Smooth muscle cell (in vitro differentiated cells): ENCODE results near the gene OGN. TPM values are rescaled to one million over a fixed set of nuclear protein-coding genes. Genes with fewer than 3 reads are reported as not detected.

Experiments
- polyA plus RNA-seq: library from polyadenylated mRNA; unstranded; fragments of >200 nt; fragmentation: Nextera tagmentation; extraction: Ambion mirVana; gene quantifications from 2 replicates; pipeline ENCODE4 v1.2.1, GENCODE V29; 2016
- total RNA-seq: library from RNA; depleted of rRNA; stranded (reverse); fragments of >200 nt; gene quantifications from 2 replicates; pipeline ENCODE4 v1.2.3, GENCODE V29; 2014

Gene OGN
- total and polyA plus RNA-seq, 2 experiments from 2014 or later, result 27.4 to 27.8 TPM

Other genes with a start within 250 kb of the OGN start
- gene IARS1, start 110.9 kb downstream of the OGN start, total RNA-seq, result 150 and 208 TPM in 2 replicates
- gene IARS1, start 110.9 kb downstream of the OGN start, polyA plus RNA-seq, result 85.0 and 93.0 TPM in 2 replicates
- gene NOL8, start 79.2 kb downstream of the OGN start, total RNA-seq, result 13.0 and 21.3 TPM in 2 replicates
- gene NOL8, start 79.2 kb downstream of the OGN start, polyA plus RNA-seq, result 15.1 and 16.9 TPM in 2 replicates
- gene CENPP, start 78.6 kb downstream of the OGN start, total RNA-seq, result 4.2 and 10.8 TPM in 2 replicates
- 12.1 and 17.5 TPM in 2 replicates for gene CENPP, start 78.6 kb downstream of the OGN start, polyA plus RNA-seq
- not detected in 2 replicates for gene OMD, start 19.9 kb upstream of the OGN start, total RNA-seq
- 0.17 TPM in 1 of 2 replicates, not detected in the other for gene OMD, start 19.9 kb upstream of the OGN start, polyA plus RNA-seq
- gene ASPN, start 77.9 kb upstream of the OGN start, total RNA-seq, result 17.0 and 42.9 TPM in 2 replicates
- 9.1 and 30.0 TPM in 2 replicates for gene ASPN, start 77.9 kb upstream of the OGN start, polyA plus RNA-seq
- gene ECM2, start 131.4 kb upstream of the OGN start, total RNA-seq, result 0.27 and 0.85 TPM in 2 replicates
- 0.37 and 0.50 TPM in 2 replicates for gene ECM2, start 131.4 kb upstream of the OGN start, polyA plus RNA-seq